Measurements from ENCODE around the gene PACS1.
"Not testable (repeated sequence)": the region's sequence is repeated elsewhere in the genome, so short reads cannot be mapped to it uniquely, and the experiment has no call there.

The PACS1 gene

GRCh38 chr11:66069715-66070603 lies at the start of gene PACS1:
Gene PACS1 (plus strand): TSS chr11:66070272. CDS start chr11:66070487, 215 bp downstream.
- DNase-seq: no peak

- no peak for DNase-seq
Measured at GRCh38 chr11:66020618-66021357, 49.3 kb upstream of the PACS1 start.

- DNase-seq: peak; percentile 26
Measured at GRCh38 chr11:66022401-66023185, 47.5 kb upstream of the PACS1 start.

- not testable (repeated sequence) for DNase-seq
Measured at GRCh38 chr11:66023186-66023440, 47.0 kb upstream of the PACS1 start.

GRCh38 chr11:66026017-66026529 lies 44.0 kb upstream of the PACS1 start, which contains the start of gene CATSPER1:
Gene CATSPER1 (minus strand): TSS chr11:66026479. CDS start chr11:66026379, 100 bp downstream.
- DNase-seq: no peak

- no peak for DNase-seq
Measured at GRCh38 chr11:66032957-66033735, 36.9 kb upstream of the PACS1 start.

- DNase-seq: peak; percentile 39
Measured at GRCh38 chr11:66035653-66036333, 34.3 kb upstream of the PACS1 start.

- DNase-seq: no peak
Measured at GRCh38 chr11:66036334-66036710, 33.8 kb upstream of the PACS1 start.

GRCh38 chr11:66037327-66037726 lies 32.7 kb upstream of the PACS1 start:
- DNase-seq: no peak

GRCh38 chr11:66039765-66040164 lies 30.3 kb upstream of the PACS1 start:
- no peak for DNase-seq

- no peak for DNase-seq
Measured at GRCh38 chr11:66042227-66042995, 27.7 kb upstream of the PACS1 start.

- no peak for DNase-seq
Measured at GRCh38 chr11:66042996-66043906, 26.8 kb upstream of the PACS1 start.

GRCh38 chr11:66044757-66045156 lies 25.3 kb upstream of the PACS1 start:
- no peak for DNase-seq

GRCh38 chr11:66045177-66045639 lies 24.9 kb upstream of the PACS1 start:
- DNase-seq: no peak

- DNase-seq: no peak
Measured at GRCh38 chr11:66046901-66047300, 23.2 kb upstream of the PACS1 start.

- no peak for DNase-seq
Measured at GRCh38 chr11:66047541-66048365, 22.3 kb upstream of the PACS1 start.

GRCh38 chr11:66048547-66049323 lies 21.3 kb upstream of the PACS1 start, which contains the start of gene GAL3ST3:
Gene GAL3ST3 (minus strand): TSS chr11:66049161. CDS start chr11:66045415, 3,746 bp downstream.
- DNase-seq: peak; percentile 28

Measured in DMS79 (cell line).